ENCODE data around the gene SFXN1. TPM values are rescaled to one million over a fixed set of nuclear protein-coding genes. Genes with fewer than 3 reads are reported as not detected.
"Not testable (repeated sequence)": the region's sequence is repeated elsewhere in the genome, so short reads cannot be mapped to it uniquely, and the experiment has no call there.

SFXN1 gene
- total and polyA plus RNA-seq, 9 of the 15 experiments (the other 6 are each of a cell fraction or from before 2014, with no cell fraction given): 31.8 to 261 (median 113) TPM

GRCh38 chr5:175452166-175452565 is 26.2 kb upstream of the SFXN1 start:
- Histone ChIP-seq H3K9me1 (ENCODE audit: control insufficient read depth, insufficient read depth, low read length) (no peaks in the 10 kb centered on the region), H4K20me1 (replicated peaks; ENCODE audit: control insufficient read depth, insufficient read depth, low read length) (no peaks in the 10 kb centered on the region), H3K27ac (ENCODE audit: extremely low read depth, low read depth, low read length) (no peak overlapping the region), H2AFZ (ENCODE audit: low read depth, low read length) (no peak overlapping the region), H3K79me2 (ENCODE audit: control insufficient read depth, insufficient read depth, low read length) (no peaks in the 10 kb centered on the region), H3K36me3 (ENCODE audit: control insufficient read depth, insufficient read depth, low read length) (no peaks in the 10 kb centered on the region), H3K4me3 (no peak overlapping the region), H3K9ac (ENCODE audit: insufficient read depth in 1 of 2, low read depth in 2 of 2, low read length in 2 of 2) (no peak overlapping the region), H3K4me2 (ENCODE audit: insufficient read depth, low read length) (no peak overlapping the region), H3K27me3 (ENCODE audit: control insufficient read depth in 2 of 2, insufficient read depth in 2 of 2, low read length in 2 of 2) (peaks cover 10 to 17% of the 10 kb centered on the region in 2 experiments; a peak in 4 of 5 replicates), H3K9me3 (replicated peaks; ENCODE audit: control insufficient read depth, insufficient read depth, low read depth, low read length) (no peaks in the 10 kb centered on the region), H3K4me1 (replicated peaks in 1 of 2; ENCODE audit: control insufficient read depth in 2 of 2, insufficient read depth in 2 of 2, low read length in 2 of 2) (no peaks in the 10 kb centered on the region)
- TF ChIP-seq HMG20B (CRISPR knock-in tag; IDR thresholded peaks at IDR 0.05) (no peak), ZFP30 (CRISPR knock-in tag; IDR thresholded peaks at IDR 0.05; ENCODE audit: borderline replicate concordance) (no peak), ARID2 (IDR thresholded peaks at IDR 0.05) (no peak), ZNF77 (CRISPR knock-in tag; IDR thresholded peaks at IDR 0.05) (no peak), ZBTB26 (CRISPR knock-in tag; IDR thresholded peaks at IDR 0.05) (no peak), NR0B1 (IDR thresholded peaks at IDR 0.05; ENCODE audit: partially characterized antibody) (no peak), HEY1 (CRISPR knock-in tag; IDR thresholded peaks at IDR 0.05; ENCODE audit: borderline replicate concordance) (no peak), TEAD2 (tag; IDR thresholded peaks at IDR 0.05) (no peak), MXI1 (IDR thresholded peaks at IDR 0.05; ENCODE audit: low read depth, low read length) (no peak)
- ChIA-PET CTCF (ENCODE audit: low intra/inter-chr PET ratio) (no interaction called here), POLR2A (interaction anchor here (1.1 kb wide), 1 partner anchor 13 kb away, joined by 3 read pairs; no protein-coding TSS in a partner anchor)
- intact Hi-C loops (cut with micrococcal nuclease): no loop called here
- in situ Hi-C loops (cut with MboI): no loop called here
- DNase-seq (ENCODE audit: extremely low read depth in 1 of 4, low spot score in 3 of 4): no peak
- FAIRE-seq: no peak
- WGBS (ENCODE audit: insufficient coverage, low coverage, missing lambda C conversion rate): 0% methylated on average over 2 of the region's 2 CpGs
- BruUV-seq (replicated peaks): no TSS peak
- ATAC-seq: no peak

GRCh38 chr5:175454338-175454737 is 24.0 kb upstream of the SFXN1 start:
- H3K4me1 ChIP-seq (replicated peaks in 1 of 2; ENCODE audit: control insufficient read depth in 2 of 2, insufficient read depth in 2 of 2, low read length in 2 of 2); DNase-seq (ENCODE audit: extremely low read depth in 1 of 4, low spot score in 3 of 4); H2AFZ ChIP-seq (ENCODE audit: low read depth, low read length); H3K4me2 ChIP-seq (ENCODE audit: insufficient read depth, low read length); in situ Hi-C loops (cut with MboI); intact Hi-C loops (cut with micrococcal nuclease); H3K27ac ChIP-seq (ENCODE audit: extremely low read depth, low read depth, low read length); H3K4me3 ChIP-seq; POLR2A ChIA-PET; CTCF ChIA-PET (ENCODE audit: low intra/inter-chr PET ratio); H3K9me3 ChIP-seq (replicated peaks; ENCODE audit: control insufficient read depth, insufficient read depth, low read depth, low read length); H3K9ac ChIP-seq (ENCODE audit: insufficient read depth in 1 of 2, low read depth in 2 of 2, low read length in 2 of 2); ATAC-seq; H3K9me1 ChIP-seq (ENCODE audit: control insufficient read depth, insufficient read depth, low read length); H3K36me3 ChIP-seq (ENCODE audit: control insufficient read depth, insufficient read depth, low read length); H4K20me1 ChIP-seq (replicated peaks; ENCODE audit: control insufficient read depth, insufficient read depth, low read length); BruUV-seq (replicated peaks); FAIRE-seq; H3K79me2 ChIP-seq (ENCODE audit: control insufficient read depth, insufficient read depth, low read length): not testable (repeated sequence)
- 2% methylated on average over 5 of the region's 5 CpGs for WGBS (ENCODE audit: insufficient coverage, low coverage, missing lambda C conversion rate)
- peaks cover 10 to 21% of the 10 kb centered on the region in 2 experiments; a peak in 4 of 5 replicates for H3K27me3 ChIP-seq (ENCODE audit: control insufficient read depth in 2 of 2, insufficient read depth in 2 of 2, low read length in 2 of 2)

Data from K562 (cell line).